H1 (cell line): ENCODE measurements around the gene GREB1L. TPM values are rescaled to one million over a fixed set of nuclear protein-coding genes. Genes with fewer than 3 reads are reported as not detected.

Source experiments
- CTCF ChIA-PET: fragments of 300-600 bp; sonication (Branson Sonifier 250); formaldehyde crosslinking; loops from one replicate; lab custom pipeline; 2021; ENCODE audit not compliant: partially characterized antibody; lab: Charles Lee
- POLR2A ChIA-PET: fragments of 300-600 bp; sonication (Branson Sonifier 250); formaldehyde crosslinking; loops from one replicate; lab custom pipeline; 2021; ENCODE audit warnings: inconsistent platforms; ENCODE audit not compliant: partially characterized antibody; lab: Charles Lee
- DNase-seq, 2 experiments: peaks; one replicate each; pipeline versions ENCODE4 v3.0.0 to v3.0.0-alpha.2; 2010 to 2022; ENCODE audit warnings: low spot score in 2 of 2, low read depth in 1 of 2, mixed read lengths in 1 of 2
- FAIRE-seq: peaks from 2 replicates; lab custom pipeline; 2011; peaks lifted over from hg19 to GRCh38; lab: Jason Lieb, UNC
- H2AFZ ChIP-seq: 2 replicates; pipeline ENCODE4 v1.8.1; 2012; ENCODE audit warnings: low read length, inconsistent platforms
- H2AK5ac ChIP-seq: 2 replicates; pipeline ENCODE4 v1.6.1; 2013; ENCODE audit warnings: low read depth, low read length
- H2BK120ac ChIP-seq: replicated peaks from 2 replicates; pipeline ENCODE3; 2013; ENCODE audit warnings: low read depth, low read length, inconsistent platforms
- H2BK12ac ChIP-seq: 2 replicates; pipeline ENCODE4 v1.6.1; 2013; ENCODE audit warnings: low read depth, low read length
- H2BK15ac ChIP-seq: 2 replicates; pipeline ENCODE4 v1.6.1; 2013; ENCODE audit warnings: low read length
- H2BK20ac ChIP-seq: 2 replicates; pipeline ENCODE4 v1.6.1; 2013; ENCODE audit warnings: low read length
- H2BK5ac ChIP-seq: 2 replicates; pipeline ENCODE4 v1.6.1; 2013; ENCODE audit warnings: low read depth, low read length
- H3K14ac ChIP-seq: 2 replicates; pipeline ENCODE4 v1.6.1; 2013; ENCODE audit warnings: inconsistent platforms; ENCODE audit not compliant: insufficient read length
- H3K18ac ChIP-seq: 2 replicates; pipeline ENCODE4 v1.6.1; 2013; ENCODE audit warnings: low read length; ENCODE audit errors: extremely low read depth
- H3K23ac ChIP-seq: 2 replicates; pipeline ENCODE4 v1.6.1; 2013; ENCODE audit warnings: inconsistent platforms; ENCODE audit not compliant: insufficient read length
- H3K23me2 ChIP-seq: 2 replicates; pipeline ENCODE4 v1.6.1; 2013; ENCODE audit warnings: low read depth, low read length
- H3K27ac ChIP-seq: 2 replicates; pipeline ENCODE4 v1.6.1; 2011; ENCODE audit warnings: low read depth, low read length, inconsistent platforms
- H3K27me3 ChIP-seq, 4 experiments: replicated peaks in 1 of 4; 1 replicate in 1 of 4; 2 replicates in 3 of 4; pipeline versions ENCODE4 v1.6.1 to v1.8.1; 2011 to 2013; ENCODE audit warnings: low read length in 3 of 4, mild to moderate bottlenecking in 3 of 4, inconsistent platforms in 2 of 4, mixed read lengths in 2 of 4, moderate library complexity in 1 of 4; ENCODE audit not compliant: control insufficient read depth in 3 of 4, insufficient read depth in 3 of 4; ENCODE audit errors: extremely low read depth in 1 of 4
- H3K36me3 ChIP-seq, 4 experiments: 2 replicates each; pipeline versions ENCODE4 v1.6.1 to v1.8.1; 2011 to 2013; ENCODE audit warnings: mild to moderate bottlenecking in 4 of 4, low read length in 3 of 4, moderate library complexity in 2 of 4, control low read depth in 1 of 4, inconsistent platforms in 1 of 4; ENCODE audit not compliant: insufficient read depth in 4 of 4, control insufficient read depth in 2 of 4
- H3K4ac ChIP-seq: replicated peaks from 2 replicates; pipeline ENCODE3; 2013; ENCODE audit warnings: low read length, low read depth, mixed read lengths, inconsistent platforms; ENCODE audit not compliant: insufficient read length
- H3K4me1 ChIP-seq, 4 experiments: replicated peaks in 1 of 4; 1 replicate in 1 of 4; 2 replicates in 3 of 4; pipeline versions ENCODE4 v1.6.1 to v1.8.1; 2011 to 2013; ENCODE audit warnings: low read length in 3 of 4, inconsistent platforms in 2 of 4, mixed read lengths in 1 of 4; ENCODE audit not compliant: insufficient read depth in 4 of 4, control insufficient read depth in 3 of 4
- H3K4me2 ChIP-seq, 2 experiments: 2 replicates each; pipeline versions ENCODE4 v1.6.1 to v1.8.1; 2011 to 2013; ENCODE audit warnings: low read depth in 2 of 2, low read length in 2 of 2, control low read depth in 1 of 2, inconsistent platforms in 1 of 2, mild to moderate bottlenecking in 1 of 2; ENCODE audit not compliant: insufficient read depth in 1 of 2
- H3K4me3 ChIP-seq, 4 experiments: fragments of 200-600, 300-600 bp in 1 of 4; sonication (generic), shearing (Covaris generic), sonication (Bioruptor Twin) in 1 of 4; 2 replicates each; pipeline versions ENCODE4 v1.5.1 to v1.8.1; 2011 to 2016; ENCODE audit warnings: low read length in 4 of 4, low read depth in 3 of 4, control low read depth in 2 of 4, inconsistent platforms in 2 of 4, mild to moderate bottlenecking in 2 of 4, mixed read lengths in 1 of 4, moderate library complexity in 1 of 4; ENCODE audit not compliant: insufficient read depth in 2 of 4; ENCODE audit errors: extremely low read depth in 1 of 4
- H3K56ac ChIP-seq: replicated peaks from 2 replicates; pipeline ENCODE3; 2013; ENCODE audit warnings: low read depth, mild to moderate bottlenecking, mixed read lengths, low read length, inconsistent platforms; ENCODE audit not compliant: insufficient read length
- H3K79me1 ChIP-seq: 2 replicates; pipeline ENCODE4 v1.6.1; 2013; ENCODE audit warnings: low read depth, low read length, control low read depth
- H3K79me2 ChIP-seq, 2 experiments: 2 replicates each; pipeline versions ENCODE4 v1.6.1 to v1.8.1; 2012 to 2013; ENCODE audit warnings: low read length in 2 of 2, mild to moderate bottlenecking in 2 of 2, inconsistent platforms in 1 of 2; ENCODE audit not compliant: insufficient read depth in 2 of 2, control insufficient read depth in 1 of 2
- H3K9ac ChIP-seq, 4 experiments: replicated peaks in 1 of 4; 1 replicate in 1 of 4; 2 replicates in 3 of 4; pipeline versions ENCODE4 v1.6.1 to v1.8.1; 2011 to 2013; ENCODE audit warnings: low read depth in 3 of 4, low read length in 3 of 4, control low read depth in 2 of 4, mild to moderate bottlenecking in 2 of 4, moderate library complexity in 2 of 4, inconsistent platforms in 1 of 4; ENCODE audit errors: extremely low read depth in 1 of 4
- H3K9me3 ChIP-seq, 2 experiments: 2 replicates each; pipeline versions ENCODE4 v1.6.1 to v1.8.1; 2012 to 2013; ENCODE audit warnings: mild to moderate bottlenecking in 2 of 2, moderate library complexity in 2 of 2, control low read depth in 1 of 2, inconsistent platforms in 1 of 2, low read depth in 1 of 2, low read length in 1 of 2, mixed read lengths in 1 of 2; ENCODE audit not compliant: insufficient read depth in 2 of 2
- H4K20me1 ChIP-seq, 2 experiments: replicated peaks in 1 of 2; 2 replicates each; pipeline versions ENCODE3 to v1.8.1; 2011 to 2013; ENCODE audit warnings: inconsistent platforms in 2 of 2, low read length in 2 of 2, mild to moderate bottlenecking in 1 of 2; ENCODE audit not compliant: insufficient read depth in 2 of 2, control insufficient read depth in 1 of 2
- H4K5ac ChIP-seq: 2 replicates; pipeline ENCODE4 v1.6.1; 2013; ENCODE audit warnings: low read length, low read depth, mixed read lengths, inconsistent platforms; ENCODE audit not compliant: insufficient read length
- H4K8ac ChIP-seq: 2 replicates; pipeline ENCODE4 v1.8.0; 2013; ENCODE audit warnings: mild to moderate bottlenecking, moderate library complexity, low read length, inconsistent platforms; ENCODE audit not compliant: insufficient read depth; ENCODE audit errors: extremely low read depth
- H4K91ac ChIP-seq: replicated peaks from 2 replicates; pipeline ENCODE3; 2013; ENCODE audit warnings: low read length, mixed read lengths, inconsistent platforms; ENCODE audit not compliant: insufficient read length
- ATF2 ChIP-seq: IDR thresholded peaks from 2 replicates; pipeline ENCODE4 v1.6.1; 2012; ENCODE audit warnings: low read length, inconsistent platforms
- CBX8 ChIP-seq: fragments of 300-800, 300-1000 bp; sonication (generic); IDR thresholded peaks from 2 replicates; pipeline ENCODE4 v1.7.1; 2016; ENCODE audit warnings: low read depth, low read length, borderline replicate concordance
- E2F6 ChIP-seq: IDR thresholded peaks from 2 replicates; pipeline ENCODE4 v1.6.1; 2012; ENCODE audit warnings: inconsistent platforms
- HDAC6 ChIP-seq: IDR thresholded peaks from one replicate; pipeline ENCODE4 v1.7.1; 2012; ENCODE audit warnings: low read depth, mild to moderate bottlenecking, inconsistent platforms, low read length, moderate library complexity
- KDM1A ChIP-seq: fragments of 200-600, 300-600 bp; sonication (generic); IDR thresholded peaks from 2 replicates; pipeline ENCODE4 v1.7.1; 2016; ENCODE audit warnings: mild to moderate bottlenecking, low read length, borderline replicate concordance
- KDM4A ChIP-seq: IDR thresholded peaks from one replicate; pipeline ENCODE4 v1.7.1; 2012; ENCODE audit warnings: low read depth, mild to moderate bottlenecking, moderate library complexity, low read length, inconsistent platforms; ENCODE audit not compliant: severe bottlenecking
- MAFK ChIP-seq: IDR thresholded peaks from 2 replicates; pipeline ENCODE4 v1.6.1; 2012; ENCODE audit warnings: low read depth, mild to moderate bottlenecking, improper control_type of control experiment, low read length
- MAX ChIP-seq: IDR thresholded peaks from 2 replicates; pipeline ENCODE4 v1.6.1; 2012; ENCODE audit warnings: inconsistent platforms
- NRF1 ChIP-seq: IDR thresholded peaks from 2 replicates; pipeline ENCODE4 v1.6.1; 2011; ENCODE audit warnings: mild to moderate bottlenecking, low read depth, low read length, improper control_type of control experiment
- POLR2A ChIP-seq, 2 experiments: IDR thresholded peaks; 1 replicate in 1 of 2; 2 replicates in 1 of 2; pipeline ENCODE4 v1.6.1; 2011; ENCODE audit warnings: low read depth in 2 of 2, low read length in 2 of 2, mild to moderate bottlenecking in 2 of 2; ENCODE audit errors: control extremely low read depth in 1 of 2
- RXRA ChIP-seq: IDR thresholded peaks from 2 replicates; pipeline ENCODE4 v1.6.1; 2011; ENCODE audit warnings: low read depth, mild to moderate bottlenecking, low read length, moderate library complexity; ENCODE audit not compliant: insufficient read depth
- SAP30 ChIP-seq: fragments of 300-600 bp; sonication (generic); IDR thresholded peaks from 2 replicates; pipeline ENCODE4 v1.7.1; 2012; ENCODE audit warnings: low read length, moderate library complexity, mild to moderate bottlenecking, inconsistent platforms; ENCODE audit not compliant: insufficient read depth, insufficient replicate concordance
- WGBS, 2 experiments: shearing (Covaris generic) in 1 of 2; methylation state at CpG; one replicate each; pipeline versions ENCODE4 v1.1.6 to v1.1.7; 2013 to 2015; ENCODE audit warnings: low lambda C conversion rate in 2 of 2, mixed read lengths in 2 of 2, inconsistent platforms in 1 of 2, low coverage in 1 of 2, missing lambda C conversion rate in 1 of 2; ENCODE audit not compliant: insufficient replicate concordance in 2 of 2, insufficient coverage in 1 of 2, insufficient read length in 1 of 2; ENCODE audit errors: extremely low coverage in 1 of 2, missing lambda C conversion rate in 1 of 2; 5-methylcytosine and 5-hydroxymethylcytosine counted together
- polyA plus RNA-seq, 7 experiments: library from polyadenylated mRNA; depleted of rRNA in 3 of 7; stranded (reverse) in 5 of 7; unstranded in 2 of 7; fragments of >200 nt in 5 of 7; fragments of 200-250 nt in 2 of 7; gene quantifications; 1 replicate in 5 of 7; 2 replicates in 1 of 7; 4 replicates in 1 of 7; pipeline versions ENCODE4 v1.2.1 to v1.2.3, GENCODE V29; 2011 to 2013; ENCODE audit warnings: missing spikeins in 2 of 7, mixed read lengths in 2 of 7
- total RNA-seq: library from RNA; stranded (reverse); fragmentation: NEBNext Ultra II Directional; extraction: Animal tissue kit (Norgen Biotek cat#: 25700); gene quantifications from 2 replicates; pipeline ENCODE4 v1.2.1, GENCODE V29; 2021

Gene GREB1L
- total and polyA plus RNA-seq, 2 of the 8 experiments (the other 6 are each of a cell fraction or from before 2014, with no cell fraction given), result 0.34 to 1.6 TPM

GRCh38 chr18:21393986-21394385 is 152.0 kb downstream of the GREB1L start:
- CTCF ChIA-PET, result interaction anchor here (0.6 to 0.8 kb wide), 2 partner anchors 9 to 94 kb away, joined by 3 to 4 read pairs; no protein-coding TSS in a partner anchor
- Histone ChIP-seq H3K9ac (no peak overlapping the region), H3K4me3 (no peak overlapping the region), H4K20me1 (peaks cover 0 to 2% of the 10 kb centered on the region in 2 experiments), H4K8ac (no peak overlapping the region), H3K14ac (no peak overlapping the region), H3K18ac (no peak overlapping the region), H3K56ac (no peak overlapping the region), H2AK5ac (no peak overlapping the region), H3K23me2 (no peaks in the 10 kb centered on the region), H2AFZ (no peak overlapping the region), H3K4me1 (no peaks in the 10 kb centered on the region), H4K91ac (no peak overlapping the region), H3K23ac (no peak overlapping the region), H2BK15ac (no peak overlapping the region), H3K27me3 (peaks cover 8 to 14% (median 12%) of the 10 kb centered on the region in 4 experiments), H3K36me3 (no peaks in the 10 kb centered on the region; a peak in 1 of 8 replicates), H2BK5ac (no peak overlapping the region), H3K9me3 (no peaks in the 10 kb centered on the region), H3K79me2 (no peaks in the 10 kb centered on the region), H3K27ac (no peak overlapping the region), H2BK20ac (no peak overlapping the region), H3K79me1 (no peaks in the 10 kb centered on the region), H3K4ac (no peak overlapping the region), H2BK120ac (no peak overlapping the region), H3K4me2 (no peak overlapping the region), H2BK12ac (no peak overlapping the region), H4K5ac (no peak overlapping the region)
- POLR2A ChIA-PET, result no interaction called here
- no peak for FAIRE-seq
- DNase-seq, result no peak
- WGBS, 2 experiments, result 69% methylated on average over 3 of the region's 3 CpGs; no CpG with 5 or more reads in 1 of the 2 experiments
- TF ChIP-seq KDM4A (no peak), POLR2A (IDR thresholded peaks at IDR 0.05; ENCODE audit: control extremely low read depth in 1 of 2, low read depth in 2 of 2, low read length in 2 of 2) (no peak), KDM1A (no peak), HDAC6 (no peak), MAFK (no peak), MAX (no peak), SAP30 (no peak), ATF2 (no peak), NRF1 (no peak), E2F6 (no peak), RXRA (no peak), CBX8 (no peak)
